ENCODE measurements around the gene METTL18.
A peak's percentile ranks its signal among the peaks of the same experiment; 100 is the strongest.
"Not testable (repeated sequence)": the region's sequence is repeated elsewhere in the genome, so short reads cannot be mapped to it uniquely, and the experiment has no call there.

METTL18 gene

DNA sequence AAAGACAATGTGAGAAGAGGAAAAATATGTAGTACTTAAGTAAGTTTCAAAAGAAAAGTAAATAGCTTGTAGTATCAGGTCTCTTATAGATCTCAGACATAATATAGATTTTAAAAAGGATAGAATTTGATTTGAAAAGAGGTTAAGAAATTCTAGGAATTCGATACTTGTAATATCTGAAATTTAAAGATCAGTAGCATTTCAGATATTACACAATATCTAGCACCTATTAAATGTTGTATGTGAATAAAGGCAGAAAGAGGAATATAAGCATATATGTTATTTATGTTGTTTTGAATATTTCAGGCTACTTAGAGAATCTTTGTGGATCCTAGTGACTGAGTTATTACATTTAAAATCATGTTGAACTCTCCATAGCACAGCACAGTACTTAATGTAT lies 35.0 kb upstream of the METTL18 start:
- DNase-seq (ENCODE audit: low read depth in 2 of 2): no peak
- H3K4me3 ChIP-seq (replicated peaks in 1 of 2; ENCODE audit: low read depth in 2 of 2, low read length in 2 of 2): no peak overlapping the region
- TF ChIP-seq, protein P1, sequence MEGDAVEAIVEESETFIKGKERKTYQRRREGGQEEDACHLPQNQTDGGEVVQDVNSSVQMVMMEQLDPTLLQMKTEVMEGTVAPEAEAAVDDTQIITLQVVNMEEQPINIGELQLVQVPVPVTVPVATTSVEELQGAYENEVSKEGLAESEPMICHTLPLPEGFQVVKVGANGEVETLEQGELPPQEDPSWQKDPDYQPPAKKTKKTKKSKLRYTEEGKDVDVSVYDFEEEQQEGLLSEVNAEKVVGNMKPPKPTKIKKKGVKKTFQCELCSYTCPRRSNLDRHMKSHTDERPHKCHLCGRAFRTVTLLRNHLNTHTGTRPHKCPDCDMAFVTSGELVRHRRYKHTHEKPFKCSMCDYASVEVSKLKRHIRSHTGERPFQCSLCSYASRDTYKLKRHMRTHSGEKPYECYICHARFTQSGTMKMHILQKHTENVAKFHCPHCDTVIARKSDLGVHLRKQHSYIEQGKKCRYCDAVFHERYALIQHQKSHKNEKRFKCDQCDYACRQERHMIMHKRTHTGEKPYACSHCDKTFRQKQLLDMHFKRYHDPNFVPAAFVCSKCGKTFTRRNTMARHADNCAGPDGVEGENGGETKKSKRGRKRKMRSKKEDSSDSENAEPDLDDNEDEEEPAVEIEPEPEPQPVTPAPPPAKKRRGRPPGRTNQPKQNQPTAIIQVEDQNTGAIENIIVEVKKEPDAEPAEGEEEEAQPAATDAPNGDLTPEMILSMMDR (IDR thresholded peaks at IDR 0.05; ENCODE audit: low read depth, low read length): no peak

DNA sequence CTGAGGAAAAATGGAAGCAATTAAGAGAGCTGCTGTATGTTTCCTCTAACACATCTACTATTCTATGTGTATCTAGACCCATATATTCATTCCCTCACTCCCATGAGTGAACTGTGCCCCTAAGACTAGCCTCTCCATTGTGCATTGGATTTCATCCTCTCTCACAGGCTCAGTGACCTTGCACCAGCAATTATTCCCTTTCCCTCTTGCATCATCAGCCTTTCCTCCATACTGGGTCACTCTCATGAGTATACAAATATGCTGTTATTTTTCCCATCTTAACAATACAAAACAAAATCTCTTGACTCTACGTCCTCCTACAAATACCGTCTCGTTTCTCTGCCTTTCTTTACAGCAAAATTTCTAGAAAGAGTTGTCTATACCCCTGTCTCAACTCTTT lies 29.4 kb upstream of the METTL18 start:
- TF ChIP-seq, protein P1 (IDR thresholded peaks at IDR 0.05; ENCODE audit: low read depth, low read length): no peak

DNA sequence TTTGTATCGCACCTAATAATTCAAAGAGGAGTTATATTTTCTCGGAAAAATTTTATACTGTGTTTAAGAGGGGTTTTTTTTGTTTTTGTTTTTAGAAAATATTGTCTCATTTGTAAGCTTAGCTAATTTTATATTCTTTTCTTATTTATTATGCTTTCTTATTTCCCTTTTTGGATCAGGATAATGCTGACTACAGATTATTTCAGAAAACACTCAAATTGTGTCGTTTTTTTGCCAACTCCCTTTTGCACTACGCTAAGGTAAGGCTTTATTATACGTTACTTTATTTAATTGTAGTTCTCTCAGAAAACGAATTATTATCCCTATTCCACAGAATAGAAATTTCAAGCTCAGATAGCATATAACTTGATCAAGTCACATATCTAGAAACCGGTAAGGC lies 26.8 kb upstream of the METTL18 start:
- TF ChIP-seq, protein P1 (IDR thresholded peaks at IDR 0.05; ENCODE audit: low read depth, low read length): no peak
- DNase-seq (ENCODE audit: low read depth in 2 of 2): no peak
- H3K4me3 ChIP-seq (replicated peaks in 1 of 2; ENCODE audit: low read depth in 2 of 2, low read length in 2 of 2): no peak overlapping the region

More for the DNA sequence above, 29.4 kb upstream of the METTL18 start:
- DNase-seq (ENCODE audit: low read depth in 2 of 2): no peak
- no peak overlapping the region for H3K4me3 ChIP-seq (replicated peaks in 1 of 2; ENCODE audit: low read depth in 2 of 2, low read length in 2 of 2)

DNA sequence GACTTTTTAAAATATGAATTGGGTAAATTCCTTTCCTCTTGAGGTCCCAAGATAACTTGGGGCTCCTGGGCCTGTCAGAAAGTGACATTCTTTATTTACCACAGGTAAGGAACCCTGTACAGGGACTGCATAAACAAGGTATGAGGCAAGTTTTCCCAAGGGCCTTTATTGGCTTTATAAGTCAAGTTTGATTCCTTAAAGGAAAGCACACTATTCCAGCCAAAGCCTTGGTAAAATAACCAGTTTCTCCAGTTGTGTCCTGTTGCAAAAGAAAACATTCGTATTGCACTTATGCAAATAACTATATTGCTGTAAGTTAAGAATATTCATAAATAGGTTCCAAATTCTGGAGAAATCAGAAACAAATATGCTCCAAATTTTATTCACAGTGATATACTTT lies 21.9 kb upstream of the METTL18 start:
- TF ChIP-seq, protein P1 (IDR thresholded peaks at IDR 0.05; ENCODE audit: low read depth, low read length): no peak
- DNase-seq (ENCODE audit: low read depth in 2 of 2): no peak

DNA sequence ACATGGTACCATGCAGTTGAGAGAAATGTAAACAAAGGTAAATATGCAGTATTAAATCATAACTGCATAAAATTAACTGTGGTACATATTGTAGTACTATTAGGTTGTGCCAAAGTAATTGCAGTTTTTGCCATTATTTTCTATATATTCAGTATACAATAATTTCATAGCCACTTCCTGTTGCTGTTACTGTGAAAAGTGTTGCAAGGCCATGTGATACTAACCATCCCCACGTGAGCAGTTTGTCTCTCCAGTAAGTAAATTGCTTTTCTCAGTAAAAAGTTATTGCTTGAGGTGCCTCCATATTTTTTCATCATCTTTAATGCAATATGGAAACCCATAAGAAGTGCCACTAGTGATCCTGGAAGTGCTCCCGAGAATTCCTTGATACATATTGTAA lies 19.6 kb upstream of the METTL18 start:
- H3K4me3 ChIP-seq (replicated peaks in 1 of 2; ENCODE audit: low read depth in 2 of 2, low read length in 2 of 2): no peak overlapping the region
- DNase-seq (ENCODE audit: low read depth in 2 of 2): no peak
- TF ChIP-seq, protein P1 (IDR thresholded peaks at IDR 0.05; ENCODE audit: low read depth, low read length): no peak

More for the DNA sequence above, 21.9 kb upstream of the METTL18 start:
- H3K4me3 ChIP-seq (replicated peaks in 1 of 2; ENCODE audit: low read depth in 2 of 2, low read length in 2 of 2): no peak overlapping the region

DNA sequence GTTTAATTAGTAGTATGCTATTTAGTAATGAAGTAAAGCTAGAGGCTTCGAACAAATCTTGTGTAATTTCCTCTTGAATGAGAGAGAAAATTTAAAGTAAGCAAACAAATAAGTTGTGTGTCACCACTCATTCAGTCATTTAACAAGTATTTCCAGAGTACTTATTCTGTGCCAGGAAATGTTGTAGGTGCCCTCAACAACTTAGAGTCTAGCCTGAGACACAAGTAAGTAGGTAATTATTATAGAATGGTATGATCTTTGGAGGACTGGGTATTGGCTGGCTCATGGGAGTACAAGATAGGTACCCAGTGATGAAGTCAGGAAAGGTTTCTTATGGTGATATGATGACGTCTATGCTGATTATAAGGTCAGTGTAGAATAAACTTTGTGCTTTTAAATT lies 17.4 kb upstream of the METTL18 start:
- H3K4me3 ChIP-seq (replicated peaks in 1 of 2; ENCODE audit: low read depth in 2 of 2, low read length in 2 of 2): no peak overlapping the region
- DNase-seq (ENCODE audit: low read depth in 2 of 2): peak in 1 of 2 donors; percentile 15
- TF ChIP-seq, protein P1 (IDR thresholded peaks at IDR 0.05; ENCODE audit: low read depth, low read length): no peak

DNA sequence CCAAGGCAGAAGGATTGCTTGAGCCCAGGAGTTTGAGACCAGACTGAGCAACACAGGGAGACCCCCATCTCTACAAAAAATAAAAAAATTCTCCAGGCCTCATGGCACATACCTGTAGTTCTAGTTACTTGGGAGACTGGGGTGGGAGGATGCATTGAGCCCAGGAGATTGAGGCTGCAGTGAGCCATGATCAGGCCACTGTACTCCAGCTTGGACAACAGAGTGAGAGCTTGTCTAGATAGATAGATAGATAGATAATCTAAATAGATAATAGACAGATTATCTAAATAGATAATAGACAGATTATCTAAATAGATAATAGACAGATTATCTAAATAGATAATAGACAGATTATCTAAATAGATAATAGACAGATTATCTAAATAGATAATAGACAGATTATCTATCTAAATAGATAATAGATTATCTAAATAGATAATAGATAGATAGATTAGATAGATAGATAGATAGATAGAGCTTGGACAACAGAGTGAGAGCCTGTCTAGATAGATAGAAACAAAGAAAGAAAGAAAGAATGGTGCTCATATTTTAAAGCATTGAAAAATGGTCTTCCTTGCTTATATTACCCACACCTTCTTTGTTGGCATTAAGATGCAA lies 16.8 kb upstream of the METTL18 start:
- DNase-seq (ENCODE audit: low read depth in 2 of 2); H3K4me3 ChIP-seq (replicated peaks in 1 of 2; ENCODE audit: low read depth in 2 of 2, low read length in 2 of 2): not testable (repeated sequence)

All from cardiac fibroblast (primary cell).